CD4-positive, alpha-beta T cell treated with Interleukin-17A for 1 hour (primary cell): ENCODE measurements around the gene FBN3.
"Not testable (repeated sequence)": the region's sequence is repeated elsewhere in the genome, so short reads cannot be mapped to it uniquely, and the experiment has no call there.

Experiments
- DNase-seq: peaks from one replicate; pipeline ENCODE4 v3.0.0-alpha.2; 2020

The FBN3 gene

GRCh38 chr19:8115805-8116396 lies 33.5 kb downstream of the FBN3 start:
- DNase-seq, result no peak

- DNase-seq, result no peak
Observed at GRCh38 chr19:8113017-8113416, 36.4 kb downstream of the FBN3 start.

- DNase-seq, result no peak
Observed at GRCh38 chr19:8111376-8111775, 38.0 kb downstream of the FBN3 start.

- DNase-seq, result no peak
Observed at GRCh38 chr19:8110931-8111330, 38.5 kb downstream of the FBN3 start.

- DNase-seq, result no peak
Observed at GRCh38 chr19:8109890-8110662, 39.3 kb downstream of the FBN3 start.

- no peak for DNase-seq
Observed at GRCh38 chr19:8109455-8109854, 39.9 kb downstream of the FBN3 start.

- DNase-seq, result no peak
Observed at GRCh38 chr19:8108560-8109445, 40.6 kb downstream of the FBN3 start.

- no peak for DNase-seq
Observed at GRCh38 chr19:8107301-8107903, 42.0 kb downstream of the FBN3 start.

GRCh38 chr19:8105471-8105870 lies 43.9 kb downstream of the FBN3 start:
- DNase-seq, result no peak

- DNase-seq, result not testable (repeated sequence)
Observed at GRCh38 chr19:8101910-8102309, 47.5 kb downstream of the FBN3 start.

GRCh38 chr19:8101311-8101710 lies 48.1 kb downstream of the FBN3 start:
- no peak for DNase-seq

GRCh38 chr19:8097681-8098567 lies 51.5 kb downstream of the FBN3 start:
- no peak for DNase-seq

GRCh38 chr19:8097198-8097597 lies 52.2 kb downstream of the FBN3 start:
- DNase-seq, result no peak

- DNase-seq, result no peak
Observed at GRCh38 chr19:8096071-8096470, 53.3 kb downstream of the FBN3 start.

GRCh38 chr19:8095354-8095886 lies 54.0 kb downstream of the FBN3 start:
- DNase-seq, result no peak

GRCh38 chr19:8094336-8094735 lies 55.1 kb downstream of the FBN3 start:
- no peak for DNase-seq

GRCh38 chr19:8093740-8094139 lies 55.7 kb downstream of the FBN3 start:
- DNase-seq, result no peak

- no peak for DNase-seq
Observed at GRCh38 chr19:8090950-8091349, 58.4 kb downstream of the FBN3 start.

- no peak for DNase-seq
Observed at GRCh38 chr19:8089664-8090601, 59.5 kb downstream of the FBN3 start.

- DNase-seq, result no peak
Observed at GRCh38 chr19:8088752-8089663, 60.4 kb downstream of the FBN3 start.
